Measurements from ENCODE around the gene TUBB1. TPM values are rescaled to one million over a fixed set of nuclear protein-coding genes. Genes with fewer than 3 reads are reported as not detected.

TUBB1 gene
- total and polyA plus RNA-seq, 12 donors: 0.07 to 0.38 (median 0.18) TPM; not detected in 2

DNA sequence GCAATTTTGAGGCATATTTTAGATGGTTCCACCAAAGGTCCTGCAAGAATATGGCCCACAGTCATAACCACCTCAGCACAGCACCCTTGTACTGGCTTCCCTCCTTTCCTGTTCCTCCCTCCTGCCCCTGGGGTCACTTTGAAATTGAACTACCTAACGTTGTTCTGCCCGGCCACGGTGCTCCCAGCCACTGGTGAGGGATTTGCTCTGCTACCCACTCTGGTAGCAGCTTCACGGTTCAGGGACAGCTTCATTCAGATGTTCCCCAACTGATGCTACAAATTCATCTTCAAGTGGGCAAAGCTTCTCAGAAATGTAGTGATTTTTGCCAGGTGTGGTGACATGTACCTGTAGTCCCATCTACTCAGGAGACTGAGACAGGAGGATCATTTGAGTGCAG, 46.0 kb upstream of the TUBB1 start:
- no peak for ATAC-seq
- intact Hi-C loops (cut with DNase I): no loop called here
- TF ChIP-seq, protein P1, sequence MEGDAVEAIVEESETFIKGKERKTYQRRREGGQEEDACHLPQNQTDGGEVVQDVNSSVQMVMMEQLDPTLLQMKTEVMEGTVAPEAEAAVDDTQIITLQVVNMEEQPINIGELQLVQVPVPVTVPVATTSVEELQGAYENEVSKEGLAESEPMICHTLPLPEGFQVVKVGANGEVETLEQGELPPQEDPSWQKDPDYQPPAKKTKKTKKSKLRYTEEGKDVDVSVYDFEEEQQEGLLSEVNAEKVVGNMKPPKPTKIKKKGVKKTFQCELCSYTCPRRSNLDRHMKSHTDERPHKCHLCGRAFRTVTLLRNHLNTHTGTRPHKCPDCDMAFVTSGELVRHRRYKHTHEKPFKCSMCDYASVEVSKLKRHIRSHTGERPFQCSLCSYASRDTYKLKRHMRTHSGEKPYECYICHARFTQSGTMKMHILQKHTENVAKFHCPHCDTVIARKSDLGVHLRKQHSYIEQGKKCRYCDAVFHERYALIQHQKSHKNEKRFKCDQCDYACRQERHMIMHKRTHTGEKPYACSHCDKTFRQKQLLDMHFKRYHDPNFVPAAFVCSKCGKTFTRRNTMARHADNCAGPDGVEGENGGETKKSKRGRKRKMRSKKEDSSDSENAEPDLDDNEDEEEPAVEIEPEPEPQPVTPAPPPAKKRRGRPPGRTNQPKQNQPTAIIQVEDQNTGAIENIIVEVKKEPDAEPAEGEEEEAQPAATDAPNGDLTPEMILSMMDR (IDR thresholded peaks at IDR 0.05): no peak

DNA sequence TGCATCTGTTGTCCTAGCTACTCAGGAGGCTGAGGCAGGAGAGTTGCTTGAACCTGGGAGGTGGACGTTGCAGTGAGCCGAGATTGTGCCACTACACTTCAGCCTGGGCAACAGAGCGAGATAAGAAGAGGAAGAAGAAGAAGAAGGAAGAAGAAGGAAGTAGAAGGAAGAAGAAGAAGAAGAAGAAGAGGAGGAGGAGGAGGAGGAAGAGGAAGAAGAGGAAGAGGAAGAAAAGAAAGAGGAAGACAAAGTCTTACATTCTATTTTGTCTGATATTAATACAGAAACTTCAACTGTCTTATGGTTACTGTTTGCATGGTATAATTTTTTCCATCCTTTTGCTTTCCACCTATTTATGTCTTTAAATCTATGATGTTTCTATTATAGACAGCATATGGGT, 45.4 kb upstream of the TUBB1 start:
- Histone ChIP-seq H3K27me3 (no peaks in the 10 kb centered on the region), H3K36me3 (no peaks in the 10 kb centered on the region), H3K4me3 (no peak overlapping the region), H3K9me3 (peaks cover 0 to 41% (median 18%) of the 10 kb centered on the region in 11 donors), H3K27ac (no peak overlapping the region), H3K4me1 (peaks cover 0 to 4% (median 0%) of the 10 kb centered on the region in 9 donors)
- intact Hi-C loops (cut with DNase I): no loop called here
- ATAC-seq (no peak), DNase-seq (no peak)
- 79 to 85% methylated on average over 3 of the region's 3 CpGs for WGBS, 2 donors
- TF ChIP-seq, protein P1 (IDR thresholded peaks at IDR 0.05): no peak

More for the DNA sequence above, 46.0 kb upstream of the TUBB1 start:
- Histone ChIP-seq H3K36me3 (no peaks in the 10 kb centered on the region), H3K27ac (no peak overlapping the region), H3K4me1 (peaks cover 0 to 4% (median 0%) of the 10 kb centered on the region in 9 donors), H3K27me3 (no peaks in the 10 kb centered on the region), H3K9me3 (peaks cover 0 to 41% (median 18%) of the 10 kb centered on the region in 11 donors), H3K4me3 (no peak overlapping the region)
- WGBS, 2 donors: 83 to 84% methylated on average over 4 of the region's 4 CpGs
- no peak for DNase-seq

DNA sequence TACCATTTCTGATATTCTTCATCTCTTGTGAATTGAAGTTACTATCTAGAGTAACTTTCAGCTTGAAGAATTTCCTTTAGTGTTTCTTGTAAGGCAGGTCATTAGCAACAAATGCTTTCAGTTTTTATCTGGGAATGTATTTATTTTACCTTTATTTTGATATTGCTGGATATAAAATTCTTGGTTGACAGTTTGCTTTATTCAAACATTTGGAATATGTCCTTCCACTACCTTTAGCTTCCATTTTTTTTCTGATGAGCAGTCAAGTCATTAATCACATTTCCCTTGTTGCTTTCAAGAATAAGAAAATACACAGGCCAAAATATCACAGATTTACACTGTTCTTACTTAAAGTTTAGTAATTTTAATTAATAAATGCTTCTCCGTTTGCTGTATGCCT, 43.9 kb upstream of the TUBB1 start:
- WGBS, 2 donors: 88 to 91% methylated on average over 1 of the region's 1 CpG
- DNase-seq (no peak), ATAC-seq (no peak)
- Histone ChIP-seq H3K27me3 (no peaks in the 10 kb centered on the region), H3K27ac (no peak overlapping the region), H3K9me3 (peaks cover 0 to 27% (median 13%) of the 10 kb centered on the region in 11 donors), H3K4me1 (peaks cover 0 to 5% (median 0%) of the 10 kb centered on the region in 9 donors), H3K4me3 (no peak overlapping the region), H3K36me3 (no peaks in the 10 kb centered on the region)
- intact Hi-C loops (cut with DNase I): no loop called here
- TF ChIP-seq, protein P1 (IDR thresholded peaks at IDR 0.05): no peak

DNA sequence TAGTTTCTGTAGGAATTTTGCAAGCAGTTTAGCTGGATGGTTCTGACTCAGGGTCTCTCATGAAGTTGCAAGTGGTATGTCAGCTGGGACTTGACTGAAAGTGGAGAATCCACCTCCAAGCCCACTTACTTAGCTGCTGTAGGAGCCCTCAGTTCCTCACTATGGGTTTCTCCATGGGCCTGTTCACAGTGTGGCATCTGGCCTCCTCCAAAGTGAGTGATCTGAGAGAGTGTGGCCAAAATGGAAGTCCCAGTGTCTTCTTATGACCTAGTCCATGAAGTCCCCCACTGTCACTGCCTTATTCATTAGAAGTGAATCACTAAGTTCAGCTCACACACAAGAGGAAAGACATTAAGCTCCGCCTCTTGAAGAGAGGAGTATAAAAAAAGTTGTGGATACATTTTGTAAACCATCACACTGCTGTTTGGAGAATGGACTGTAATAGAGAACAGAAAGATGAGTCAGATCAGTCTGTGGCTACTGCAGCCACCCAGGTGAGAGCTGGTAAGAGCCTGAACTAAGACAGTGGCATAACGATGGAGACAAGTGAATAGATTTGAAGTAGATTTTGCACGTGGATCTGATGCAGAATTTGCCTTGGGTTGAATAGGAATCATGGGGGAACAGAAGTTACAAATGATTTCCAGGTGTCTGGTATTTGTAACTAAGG, 43.0 kb upstream of the TUBB1 start:
- Histone ChIP-seq H3K4me1 (peaks cover 0 to 9% (median 0%) of the 10 kb centered on the region in 9 donors), H3K27ac (no peak overlapping the region), H3K4me3 (no peak overlapping the region), H3K27me3 (no peaks in the 10 kb centered on the region), H3K9me3 (peaks cover 0 to 27% (median 13%) of the 10 kb centered on the region in 11 donors), H3K36me3 (no peaks in the 10 kb centered on the region)
- ATAC-seq: no peak
- intact Hi-C loops (cut with DNase I): no loop called here
- DNase-seq: no peak
- 90 to 92% methylated on average over 3 of the region's 3 CpGs for WGBS, 2 donors
- TF ChIP-seq, protein P1 (IDR thresholded peaks at IDR 0.05): no peak

Measured in heart right ventricle (tissue), 16 donors.